Spinal cord (tissue), 10 donors: ENCODE results near the gene MED15. TPM values are rescaled to one million over a fixed set of nuclear protein-coding genes. Genes with fewer than 3 reads are reported as not detected.

ENCODE experiments used
- DNase-seq, 6 donors: peaks; one replicate each; pipeline versions ENCODE4 v3.0.0 to v3.0.0-alpha.2; 2013 to 2015; ENCODE audit warnings: low spot score in 6 of 6, low read depth in 4 of 6
- H3K27ac ChIP-seq: one replicate; pipeline ENCODE4 v1.5.1; 2013; ENCODE audit warnings: low read depth, low read length, control low read depth
- H3K27me3 ChIP-seq: one replicate; pipeline ENCODE4 v1.6.1; 2013; ENCODE audit warnings: low read length; ENCODE audit not compliant: control insufficient read depth, insufficient read depth
- H3K36me3 ChIP-seq: one replicate; pipeline ENCODE4 v1.6.1; 2013; ENCODE audit warnings: low read length; ENCODE audit not compliant: control insufficient read depth, insufficient read depth
- H3K4me1 ChIP-seq: one replicate; pipeline ENCODE4 v1.6.1; 2013; ENCODE audit warnings: low read length; ENCODE audit not compliant: control insufficient read depth, insufficient read depth
- H3K4me3 ChIP-seq: one replicate; pipeline ENCODE4 v1.5.1; 2013; ENCODE audit warnings: low read depth, low read length, control low read depth
- H3K9me3 ChIP-seq: one replicate; pipeline ENCODE4 v1.6.1; 2013; ENCODE audit warnings: low read length; ENCODE audit not compliant: control insufficient read depth, insufficient read depth
- WGBS: methylation state at CpG from one replicate; pipeline ENCODE4 v1.1.5; 2013; ENCODE audit warnings: missing lambda C conversion rate; ENCODE audit not compliant: insufficient coverage; 5-methylcytosine and 5-hydroxymethylcytosine counted together
- polyA plus RNA-seq, 2 donors: library from polyadenylated mRNA; unstranded; fragments of 120-200 nt; gene quantifications; one replicate each; pipeline ENCODE4 v1.2.1, GENCODE V29; 2013; ENCODE audit not compliant: insufficient read length in 2 of 2
- total RNA-seq, 2 donors: library from RNA; depleted of rRNA in 1 of 2; stranded (reverse); fragments of 120-200 nt in 1 of 2; fragments of >200 nt in 1 of 2; gene quantifications; one replicate each; pipeline versions ENCODE4 v1.2.3 to v1.2.4, GENCODE V29; 2013 to 2014
- donor health status: healthy.

Gene MED15
- total and polyA plus RNA-seq, 4 donors: 16.1 to 67.8 (median 36.4) TPM

DNA sequence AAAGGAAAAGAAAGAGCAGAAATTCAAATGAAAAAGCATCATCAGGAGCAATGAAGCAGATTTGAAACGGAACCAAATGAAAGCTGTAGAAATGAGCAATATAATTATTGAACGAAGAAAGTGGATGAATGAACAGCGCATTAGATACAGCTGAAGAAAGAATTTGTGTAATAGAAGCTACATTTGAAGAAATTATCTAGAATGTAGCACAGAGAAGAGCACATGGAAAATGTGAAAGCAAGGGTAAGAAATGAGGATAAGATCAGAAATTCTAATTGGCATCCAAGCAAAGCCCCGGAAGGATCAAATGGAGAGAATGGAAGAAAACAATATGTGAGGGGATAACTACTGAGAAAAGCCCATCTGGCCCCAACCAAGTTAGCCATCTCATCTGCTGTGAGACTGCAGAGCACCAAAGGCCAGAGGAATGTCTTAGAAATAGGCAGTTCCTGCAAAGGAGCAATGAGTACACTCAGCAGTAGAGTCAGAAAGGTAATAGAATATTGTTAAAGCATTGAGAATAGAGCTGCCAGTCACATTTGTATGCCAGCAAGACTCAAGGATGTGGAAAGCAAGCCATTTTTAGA is 51.9 kb downstream of the MED15 start:
- Histone ChIP-seq H3K4me3 (no peak overlapping the region), H3K4me1 (peaks cover under 1% of the 10 kb centered on the region), H3K27me3 (no peaks in the 10 kb centered on the region), H3K27ac (no peak overlapping the region), H3K9me3 (peaks cover 4% of the 10 kb centered on the region), H3K36me3 (peaks cover 51% of the 10 kb centered on the region)
- DNase-seq: no peak
- 85% methylated on average over 4 of the region's 4 CpGs for WGBS

DNA sequence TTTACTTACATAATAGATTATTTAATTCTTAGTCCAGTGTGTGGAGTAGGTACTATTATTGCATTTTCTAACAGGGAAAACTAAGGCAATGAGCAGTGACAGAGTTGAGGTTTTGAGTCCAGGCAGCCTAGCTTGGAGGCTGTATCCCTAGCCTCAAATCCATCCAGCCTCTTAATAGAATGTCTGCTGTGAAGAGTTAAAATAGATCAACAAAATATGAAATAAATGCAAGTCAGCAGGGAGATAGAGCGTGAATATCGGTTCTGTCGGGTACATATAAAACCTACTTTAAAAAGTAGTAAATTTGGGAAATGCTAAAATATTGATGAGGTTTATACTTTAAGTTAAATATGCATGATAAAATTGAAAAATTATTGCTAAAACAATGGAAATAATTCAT is 53.3 kb downstream of the MED15 start:
- H3K27me3 ChIP-seq: no peaks in the 10 kb centered on the region
- H3K4me3 ChIP-seq: no peak overlapping the region
- WGBS: no CpG with 5 or more reads among the region's 3 CpGs
- no peak for DNase-seq
- peaks cover 4% of the 10 kb centered on the region for H3K9me3 ChIP-seq
- H3K36me3 ChIP-seq: peaks cover 51% of the 10 kb centered on the region
- no peaks in the 10 kb centered on the region for H3K4me1 ChIP-seq
- H3K27ac ChIP-seq: no peak overlapping the region

DNA sequence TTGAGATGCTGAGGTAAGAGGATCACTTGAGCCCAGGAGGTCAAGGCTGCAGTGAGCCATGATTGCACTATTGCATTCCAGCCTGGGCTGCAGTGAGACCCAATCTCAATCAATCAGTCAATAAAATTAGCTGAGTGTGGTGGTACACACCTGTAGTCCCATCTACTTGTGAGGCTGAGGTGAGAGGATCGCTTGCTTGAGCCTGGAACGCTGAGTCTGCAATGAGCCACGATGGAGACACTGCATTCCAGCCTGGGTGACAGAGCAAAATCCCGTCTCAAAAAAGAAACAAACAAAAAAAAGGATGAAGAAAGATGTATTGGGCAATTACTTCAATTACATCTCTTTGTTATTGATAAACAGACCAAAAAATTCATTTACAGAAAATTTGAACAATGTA is 54.5 kb downstream of the MED15 start:
- DNase-seq: no peak
- WGBS: no CpG with 5 or more reads among the region's 4 CpGs
- H3K4me3 ChIP-seq: no peak overlapping the region
- no peaks in the 10 kb centered on the region for H3K27me3 ChIP-seq
- peaks cover 7% of the 10 kb centered on the region for H3K4me1 ChIP-seq
- no peak overlapping the region for H3K27ac ChIP-seq
- H3K9me3 ChIP-seq: peaks cover 4% of the 10 kb centered on the region
- peaks cover 56% of the 10 kb centered on the region for H3K36me3 ChIP-seq

- H3K36me3 ChIP-seq: peaks cover 55% of the 10 kb centered on the region
- 95% methylated on average over 3 of the region's 14 CpGs for WGBS
- peaks cover 8% of the 10 kb centered on the region for H3K4me1 ChIP-seq
- H3K4me3 ChIP-seq: no peak overlapping the region
- no peaks in the 10 kb centered on the region for H3K27me3 ChIP-seq
- H3K9me3 ChIP-seq: peaks cover 4% of the 10 kb centered on the region
- DNase-seq: no peak
- H3K27ac ChIP-seq: no peak overlapping the region
These were observed 55.4 kb downstream of the MED15 start for GRCh38 chr22:20562607-20563465.

DNA sequence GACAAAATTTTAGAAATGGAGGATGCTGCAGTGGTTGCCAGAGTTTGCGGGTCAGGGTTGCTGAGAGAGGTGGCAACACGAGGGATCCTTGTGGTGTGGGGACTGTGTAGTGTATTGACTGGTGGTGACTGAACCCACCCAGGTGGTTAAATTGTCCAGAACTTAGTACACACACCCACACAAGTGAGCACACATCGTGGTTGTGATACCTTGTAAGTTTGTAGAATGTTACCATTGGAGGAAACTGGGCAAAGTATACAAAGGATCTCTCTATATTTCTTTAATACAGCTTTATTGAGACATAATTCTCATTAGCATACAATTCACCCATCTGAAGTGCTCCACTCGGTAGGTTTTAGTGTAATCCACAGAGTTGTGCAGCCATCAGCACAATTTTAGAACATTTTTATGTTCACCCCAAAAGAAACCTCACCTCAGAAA is 56.1 kb downstream of the MED15 start:
- H3K9me3 ChIP-seq: peaks cover 3% of the 10 kb centered on the region
- 100% methylated on average over 1 of the region's 4 CpGs for WGBS
- DNase-seq: no peak
- H3K36me3 ChIP-seq: peaks cover 55% of the 10 kb centered on the region
- no peak overlapping the region for H3K27ac ChIP-seq
- H3K27me3 ChIP-seq: no peaks in the 10 kb centered on the region
- no peak overlapping the region for H3K4me3 ChIP-seq
- peaks cover 8% of the 10 kb centered on the region for H3K4me1 ChIP-seq

DNA sequence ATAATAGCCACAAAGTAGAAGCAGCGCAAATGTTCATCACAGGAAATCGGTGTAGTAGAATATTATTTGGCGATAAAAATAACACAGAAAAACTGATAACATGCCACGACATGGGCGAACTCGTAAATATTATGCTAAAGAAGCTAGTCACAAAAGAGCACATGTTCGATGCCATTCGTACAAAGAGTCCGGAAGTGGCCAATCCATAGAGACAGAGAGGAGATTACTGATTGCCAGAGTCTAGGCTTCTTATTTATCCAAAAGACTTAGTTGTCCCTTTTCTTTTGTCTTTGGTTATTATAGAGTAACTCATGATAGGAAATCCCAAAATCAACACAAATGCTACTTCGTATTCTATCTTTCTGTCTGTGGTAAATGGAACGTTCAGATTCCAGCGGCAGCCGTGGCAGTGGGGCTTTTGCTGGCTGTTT is 56.5 kb downstream of the MED15 start:
- 70% methylated on average over 9 of the region's 13 CpGs for WGBS

GRCh38 chr22:20565079-20565734 is 57.8 kb downstream of the MED15 start:
- H3K27me3 ChIP-seq: no peaks in the 10 kb centered on the region
- no peaks in the 10 kb centered on the region for H3K9me3 ChIP-seq
- WGBS: 86% methylated on average over 13 of the region's 13 CpGs
- H3K4me1 ChIP-seq: peaks cover 8% of the 10 kb centered on the region
- H3K36me3 ChIP-seq: peaks cover 66% of the 10 kb centered on the region
- H3K4me3 ChIP-seq: no peak overlapping the region
- no peak overlapping the region for H3K27ac ChIP-seq
- DNase-seq: no peak

More for the DNA sequence above, 56.5 kb downstream of the MED15 start:
- no peaks in the 10 kb centered on the region for H3K27me3 ChIP-seq
- H3K9me3 ChIP-seq: peaks cover 2% of the 10 kb centered on the region
- peaks cover 8% of the 10 kb centered on the region for H3K4me1 ChIP-seq
- DNase-seq: no peak
- no peak overlapping the region for H3K27ac ChIP-seq
- H3K36me3 ChIP-seq: peaks cover 55% of the 10 kb centered on the region
- H3K4me3 ChIP-seq: no peak overlapping the region

GRCh38 chr22:20565761-20566160 is 58.4 kb downstream of the MED15 start:
- no peak overlapping the region for H3K4me3 ChIP-seq
- H3K27ac ChIP-seq: no peak overlapping the region
- H3K9me3 ChIP-seq: no peaks in the 10 kb centered on the region
- no peaks in the 10 kb centered on the region for H3K27me3 ChIP-seq
- 93% methylated on average over 3 of the region's 4 CpGs for WGBS
- DNase-seq: no peak
- peaks cover 8% of the 10 kb centered on the region for H3K4me1 ChIP-seq
- peaks cover 65% of the 10 kb centered on the region for H3K36me3 ChIP-seq

- Histone ChIP-seq H3K27ac (no peak overlapping the region), H3K9me3 (no peaks in the 10 kb centered on the region), H3K4me1 (peaks cover 8% of the 10 kb centered on the region), H3K4me3 (no peak overlapping the region), H3K36me3 (peaks cover 74% of the 10 kb centered on the region), H3K27me3 (no peaks in the 10 kb centered on the region)
- DNase-seq: peak in 2 of 6 donors; percentile 38 to 62
- WGBS: 86% methylated on average over 12 of the region's 14 CpGs
These were observed 59.2 kb downstream of the MED15 start for GRCh38 chr22:20566420-20567260.
